NT2/D1 (cell line): ENCODE measurements around the gene PPIF.

ENCODE experiments used
- YY1 ChIP-seq: IDR thresholded peaks from 2 replicates; pipeline ENCODE4 v1.6.1; 2011; ENCODE audit not compliant: insufficient read length, insufficient read depth
- ZNF274 ChIP-seq: IDR thresholded peaks from 2 replicates; pipeline ENCODE4 v1.6.1; 2011; ENCODE audit warnings: mild to moderate bottlenecking, low read depth, low read length

DNA sequence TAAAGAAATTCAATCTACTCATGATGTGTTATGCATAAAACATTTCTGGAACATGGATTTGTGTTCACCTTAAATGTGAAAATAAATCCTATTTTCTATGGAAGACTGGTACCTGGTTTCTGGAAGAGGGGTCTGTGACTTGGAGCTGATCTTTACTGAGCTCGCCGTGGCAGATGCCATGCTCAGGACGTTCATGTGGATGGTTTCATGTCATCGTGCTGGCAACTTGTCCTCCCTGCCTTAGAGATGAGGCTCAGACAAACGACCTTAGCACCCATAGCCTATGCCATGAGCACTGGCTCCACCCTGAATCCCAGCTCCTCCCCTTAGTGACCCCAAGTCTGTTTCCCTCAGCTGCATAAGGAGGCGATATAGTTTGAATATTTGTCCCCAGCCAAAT, 7.3 kb downstream of the PPIF start:
- TF ChIP-seq ZNF274 (no peak), YY1 (no peak)
